Fibroblast of skin of scalp (primary cell): ENCODE results near the gene RTL1.

Experiments used
- DNase-seq: peaks from one replicate; pipeline ENCODE4 v3.0.0-alpha.2; 2013

The RTL1 gene

GRCh38 chr14:100865682-100866591 is 37.6 kb downstream of the RTL1 start:
- no peak for DNase-seq

DNA sequence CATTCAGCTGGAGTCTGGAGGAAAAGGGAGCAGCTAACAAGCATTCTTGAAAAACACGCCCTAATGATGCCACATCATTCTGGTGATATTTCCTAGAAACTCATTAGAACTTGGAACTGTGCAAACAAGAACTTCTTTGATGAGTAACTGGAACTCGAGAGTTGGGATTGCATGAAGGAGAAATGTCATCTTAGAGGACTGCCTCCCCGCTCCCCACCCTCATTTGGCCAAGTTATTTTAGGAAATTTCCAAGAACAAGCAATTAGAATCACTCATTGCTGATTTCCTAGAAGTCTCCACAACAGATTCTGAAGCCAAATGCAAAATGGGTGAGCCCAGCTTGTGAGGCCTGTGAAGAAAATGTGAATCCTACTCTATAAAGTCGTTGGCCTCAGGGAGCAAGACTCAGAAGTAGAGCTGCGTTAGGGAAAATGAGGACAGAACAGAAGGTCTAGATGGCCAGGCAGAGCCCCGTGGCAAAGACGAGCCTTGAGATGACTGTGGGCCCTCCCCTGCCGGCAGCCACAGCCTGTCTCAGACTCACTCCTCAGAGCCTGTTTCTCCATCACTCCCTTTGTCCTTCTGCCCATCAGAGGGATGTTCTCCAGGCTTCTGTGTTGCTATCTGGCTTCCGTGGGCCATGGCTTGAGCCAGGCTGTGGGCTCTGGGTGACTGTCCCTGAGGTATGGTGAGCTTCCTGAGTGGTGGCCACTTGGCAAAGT is 38.4 kb downstream of the RTL1 start:
- DNase-seq, result no peak

DNA sequence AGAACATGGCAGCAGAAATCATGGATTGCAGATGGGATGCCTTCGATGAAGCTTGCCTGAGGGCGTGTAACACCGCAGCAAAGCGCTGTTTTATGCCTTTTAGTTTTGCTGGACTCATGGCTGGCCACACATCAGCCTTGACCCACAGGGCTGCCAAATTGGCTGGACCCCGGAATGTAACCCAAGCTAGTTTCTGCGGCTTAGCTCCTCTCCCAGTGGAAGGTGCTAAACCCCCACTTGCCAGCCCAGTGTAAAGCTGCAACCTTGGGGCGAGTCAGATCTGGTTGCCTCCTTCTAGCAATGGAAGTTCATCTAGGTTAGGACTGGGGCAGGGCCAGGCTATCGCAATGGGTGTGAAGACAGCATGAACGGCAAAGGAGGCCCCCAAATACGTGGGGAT is 39.3 kb downstream of the RTL1 start:
- no peak for DNase-seq

DNA sequence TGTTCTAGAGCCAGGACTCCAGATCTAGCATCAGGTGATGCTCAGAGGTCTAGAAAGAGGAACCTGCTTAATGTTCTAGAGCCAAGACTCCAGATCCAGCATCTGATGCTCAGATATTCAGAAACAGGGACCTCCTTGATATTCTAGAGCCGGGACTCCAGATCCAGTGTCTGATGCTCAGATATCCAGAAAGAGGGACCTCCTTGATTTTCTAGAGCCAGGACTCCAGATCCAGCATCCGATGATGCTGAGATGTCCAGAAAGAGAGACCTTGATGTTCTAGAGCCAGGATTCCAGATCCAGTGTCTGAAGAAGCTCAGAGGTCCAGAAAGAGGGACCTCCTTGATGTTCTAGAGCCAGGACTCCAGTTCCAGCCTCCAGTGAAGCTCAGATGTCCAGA is 40.7 kb downstream of the RTL1 start:
- DNase-seq, result no peak

- DNase-seq, result no peak
Observed at GRCh38 chr14:100862277-100862676, 41.2 kb downstream of the RTL1 start.

DNA sequence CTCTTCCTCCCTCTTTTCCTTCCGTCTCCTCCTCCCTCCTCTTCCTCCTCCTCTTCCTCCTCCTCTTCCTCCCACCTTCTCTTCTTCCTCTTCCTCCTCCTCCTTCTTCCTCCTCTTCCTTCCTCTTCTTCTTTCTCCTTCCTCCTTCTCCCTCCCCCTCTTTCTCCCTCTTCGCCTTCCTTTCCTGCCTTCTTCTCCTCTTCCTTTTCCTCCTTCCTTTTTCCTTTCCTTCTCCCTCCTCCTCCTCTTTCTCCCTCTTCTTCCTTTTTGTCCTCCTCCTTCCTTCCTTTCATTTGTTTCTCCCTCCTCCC is 41.6 kb downstream of the RTL1 start:
- no peak for DNase-seq

DNA sequence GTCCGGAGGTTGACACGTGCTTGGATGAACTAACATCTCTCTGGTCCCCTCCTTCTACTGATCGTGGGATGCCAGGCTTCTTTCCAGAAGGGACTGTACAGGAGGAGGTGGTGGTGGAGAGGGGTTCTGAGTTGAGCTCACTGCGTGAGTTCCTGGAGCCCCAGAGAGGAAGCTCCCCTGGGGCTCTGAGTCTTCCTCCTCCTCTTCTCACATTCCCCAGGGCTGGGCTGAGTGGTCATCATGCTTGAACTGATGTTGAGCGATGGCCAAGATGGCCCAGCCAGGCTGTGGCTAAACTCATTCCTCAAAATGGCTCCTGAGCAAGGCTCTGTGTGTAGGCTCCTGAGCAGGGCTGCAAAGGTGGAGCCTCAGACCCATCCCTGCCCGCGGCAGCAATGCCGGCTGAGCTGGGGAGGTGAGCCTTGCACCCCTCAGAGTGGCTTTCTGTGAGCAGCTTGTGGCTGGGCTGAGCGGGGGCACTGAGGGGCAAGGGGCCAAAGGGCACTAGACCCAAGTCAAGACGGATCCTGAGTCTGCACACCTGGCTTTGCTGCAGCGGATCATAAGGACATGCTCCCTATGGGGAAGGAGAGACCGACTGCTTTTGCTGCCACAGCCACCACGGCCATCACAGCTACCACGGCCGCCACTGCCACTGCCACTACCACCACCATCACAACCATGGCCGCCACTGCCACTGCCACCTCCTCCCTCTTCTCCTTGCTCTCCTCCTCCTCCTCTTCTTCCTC is 42.2 kb downstream of the RTL1 start:
- DNase-seq, result peak; percentile 18

GRCh38 chr14:100860556-100861187 is 42.9 kb downstream of the RTL1 start:
- DNase-seq, result no peak

GRCh38 chr14:100859781-100860180 is 43.7 kb downstream of the RTL1 start:
- no peak for DNase-seq

DNA sequence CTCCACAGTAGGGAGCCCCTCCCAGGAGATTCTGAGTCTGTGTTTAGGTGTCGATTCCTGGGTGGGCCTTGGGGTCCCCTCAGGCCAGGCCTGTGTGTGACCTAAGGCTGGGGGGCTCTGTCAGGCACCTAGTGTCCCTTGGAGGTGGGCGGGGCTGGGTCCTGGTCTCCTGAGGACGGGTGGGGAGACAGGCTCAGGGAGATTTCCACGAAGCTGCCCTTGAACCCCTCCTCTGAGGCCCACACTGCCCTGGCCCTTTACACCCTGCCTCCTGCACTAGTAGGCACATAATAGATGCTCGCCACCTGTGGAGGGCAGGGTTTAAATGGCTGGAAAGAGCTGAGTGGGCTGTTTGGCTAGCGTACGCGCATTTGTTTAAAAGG is 44.7 kb downstream of the RTL1 start:
- DNase-seq, result no peak

DNA sequence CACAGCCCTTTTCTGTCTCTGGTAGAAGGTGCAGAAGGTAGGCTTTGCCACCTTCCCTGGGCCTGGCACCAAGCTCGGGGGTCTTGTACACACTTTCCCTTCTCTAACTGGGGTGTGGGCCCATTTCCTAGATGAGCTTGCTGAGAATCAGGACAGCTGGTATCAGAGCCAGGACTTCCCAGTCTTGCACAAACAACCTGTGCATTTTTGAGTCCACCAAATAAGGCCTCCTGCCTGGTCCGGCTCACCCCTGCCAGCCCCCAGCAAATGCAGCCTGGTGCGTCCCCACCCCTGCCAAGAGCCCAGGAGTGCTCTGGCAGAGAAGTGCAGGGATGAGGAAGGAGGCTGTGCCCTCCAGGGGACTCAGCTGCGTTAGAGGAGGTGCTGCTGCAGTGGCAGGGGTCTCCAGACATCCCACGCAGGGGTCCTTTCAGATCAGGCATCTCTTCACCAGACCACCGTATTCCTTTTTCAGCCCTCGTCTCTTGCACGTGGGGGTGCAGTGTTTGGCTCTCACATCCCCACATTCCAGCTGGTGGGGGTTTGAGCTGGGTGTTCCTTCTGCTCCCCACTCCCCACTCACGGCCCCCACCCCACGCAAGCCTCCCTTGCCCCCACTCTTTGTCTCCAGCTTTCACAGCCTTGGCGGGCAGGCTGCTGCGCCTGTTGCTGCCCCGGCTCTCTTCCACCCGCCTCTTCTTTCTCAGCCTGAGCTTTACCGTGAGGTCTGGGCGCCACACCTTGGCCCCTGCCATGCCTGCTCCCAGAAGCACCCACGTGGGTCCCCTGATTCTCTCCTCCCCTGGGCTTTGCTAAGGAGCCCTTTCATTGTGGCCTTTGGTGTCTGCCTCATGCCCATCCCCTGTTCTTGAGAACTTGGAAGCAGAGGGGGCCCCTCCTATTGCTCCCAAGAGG is 45.3 kb downstream of the RTL1 start:
- DNase-seq, result no peak

DNA sequence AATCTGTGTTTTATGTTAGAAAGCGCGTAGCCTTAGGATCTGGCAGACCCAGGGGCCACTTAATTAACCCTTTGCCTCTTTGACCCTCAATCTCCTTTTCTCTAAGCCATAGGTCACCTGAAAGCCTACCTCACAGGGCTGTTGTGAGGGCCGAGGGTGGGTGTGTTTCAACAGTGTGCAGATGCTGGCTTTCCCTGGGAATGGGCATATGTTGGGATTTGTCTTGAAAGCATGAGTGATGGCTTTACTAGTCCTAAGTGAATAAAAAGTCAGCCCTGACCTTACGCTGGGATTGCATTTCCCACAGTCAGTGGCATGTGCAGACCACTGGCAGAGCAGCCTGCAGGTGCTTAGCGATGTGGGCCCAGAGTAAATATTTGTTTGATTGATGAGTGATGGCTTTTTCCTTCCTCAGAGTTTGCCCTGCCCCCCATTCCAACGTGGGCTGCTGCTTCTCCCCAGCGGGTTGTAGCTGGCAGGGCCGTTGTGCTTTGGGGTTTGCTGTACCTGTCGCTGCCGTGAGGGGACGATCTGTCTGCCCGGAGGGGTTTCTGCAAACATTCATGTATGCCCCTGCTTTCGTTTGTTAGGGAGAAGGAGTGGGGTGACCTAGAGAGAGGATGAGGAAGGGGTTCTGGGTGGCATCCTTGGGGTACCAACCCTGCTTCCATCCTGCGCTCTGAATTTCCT is 46.1 kb downstream of the RTL1 start:
- no peak for DNase-seq

DNA sequence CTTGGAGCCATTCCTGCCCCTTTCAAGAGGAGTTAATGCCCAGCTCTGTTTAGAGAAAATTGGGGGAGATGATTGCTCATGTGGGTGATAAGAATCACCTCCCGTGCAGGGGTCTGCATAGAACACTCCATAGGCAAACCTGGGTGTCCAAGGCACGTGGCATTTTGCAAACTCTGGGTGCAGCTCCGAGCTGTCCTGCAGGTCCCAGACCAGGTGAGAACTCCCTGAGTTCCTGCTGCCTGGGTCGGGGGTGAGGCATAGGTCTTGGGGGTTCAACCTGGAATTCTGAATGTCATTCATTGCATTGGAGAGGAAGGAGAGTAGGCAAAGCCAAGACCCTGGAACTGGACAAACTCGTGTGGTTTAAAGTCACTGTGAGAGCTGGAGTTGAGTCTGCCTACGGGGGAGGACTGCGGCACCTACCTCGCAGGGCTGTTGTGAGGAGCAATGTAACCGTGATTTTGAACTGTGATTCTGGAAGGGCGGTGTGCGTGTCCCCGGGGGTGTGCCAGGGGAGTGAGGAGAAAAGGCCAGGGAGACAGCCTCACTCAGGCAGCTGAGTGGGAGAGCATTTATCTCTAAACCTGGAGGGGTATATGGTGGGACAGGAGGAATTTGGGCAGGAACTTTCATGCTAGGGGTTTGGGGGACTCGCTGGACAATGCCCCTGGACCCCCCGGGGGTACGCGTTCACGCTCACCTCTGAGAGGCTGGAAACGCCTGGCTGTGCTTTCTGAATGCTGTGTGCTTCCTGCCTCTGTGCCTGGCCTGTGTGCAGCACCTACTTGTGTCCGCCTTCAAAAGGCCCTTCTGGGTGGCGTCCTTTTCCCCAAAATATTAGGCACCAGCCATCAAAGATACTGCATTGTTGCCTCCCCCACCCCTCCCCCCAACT is 47.2 kb downstream of the RTL1 start:
- no peak for DNase-seq

DNA sequence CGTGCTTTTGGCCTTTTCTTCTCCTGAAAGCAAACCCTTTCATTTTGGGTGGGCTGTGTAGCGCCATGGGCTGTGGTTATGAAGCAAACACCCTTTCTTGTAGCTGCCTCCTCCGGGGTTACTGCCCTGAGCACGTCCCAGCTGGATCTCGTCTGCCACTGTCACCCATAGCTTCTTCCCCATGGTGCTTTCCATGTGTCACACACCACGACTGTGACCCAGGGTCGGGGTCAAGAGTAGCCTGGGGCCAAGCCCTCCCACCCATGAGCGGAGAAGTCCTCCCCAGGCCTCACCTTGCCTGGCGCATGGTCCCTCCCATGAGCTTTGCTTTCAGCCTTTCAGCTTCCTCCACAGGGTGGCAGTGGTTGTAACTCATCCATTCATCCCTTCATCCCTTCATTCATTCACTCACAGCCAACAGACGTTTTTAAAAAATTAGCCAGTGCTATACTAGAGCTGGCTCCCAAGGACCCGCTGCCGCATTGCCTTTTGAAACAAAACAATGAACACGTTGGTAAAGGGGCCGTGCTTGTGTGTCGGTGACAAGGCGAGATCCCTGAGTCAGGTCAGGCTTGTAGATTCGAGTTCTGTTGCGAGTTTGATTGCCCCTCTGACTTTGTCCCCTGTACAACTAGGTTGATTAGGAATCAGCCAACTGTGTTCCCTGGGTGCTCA is 48.1 kb downstream of the RTL1 start:
- DNase-seq, result no peak

DNA sequence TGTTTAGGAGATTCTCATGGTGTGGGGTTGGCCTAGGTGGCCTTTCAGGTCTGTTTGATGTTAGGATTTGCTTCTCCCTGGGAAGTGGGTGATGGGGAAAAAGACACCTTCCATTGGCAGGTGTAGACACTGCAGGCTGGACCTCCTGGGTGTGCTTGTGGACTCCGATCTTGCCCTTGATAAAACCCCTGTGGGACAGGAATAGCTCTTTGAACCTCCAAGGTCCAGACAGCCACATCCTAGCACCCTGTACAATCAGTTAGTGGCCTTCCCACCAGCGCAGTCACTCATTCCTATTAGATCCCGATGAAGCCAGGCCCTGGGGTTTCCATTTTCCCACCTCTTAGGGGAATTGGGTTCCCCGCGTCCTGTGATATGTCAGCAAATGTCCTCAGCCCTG is 49.1 kb downstream of the RTL1 start:
- no peak for DNase-seq

GRCh38 chr14:100851946-100852620 is 51.4 kb downstream of the RTL1 start:
- no peak for DNase-seq

GRCh38 chr14:100851586-100851916 is 52.0 kb downstream of the RTL1 start:
- DNase-seq, result no peak

GRCh38 chr14:100850841-100851585 is 52.5 kb downstream of the RTL1 start:
- DNase-seq, result peak; percentile 35
